Fibroblast of lung (primary cell): ENCODE results near the gene TMEM117.

Experiments
- EZH2 ChIP-seq: IDR thresholded peaks from 2 replicates; pipeline ENCODE4 v1.5.1; 2012; ENCODE audit warnings: low read length, control low read depth, mild to moderate bottlenecking; ENCODE audit errors: missing control alignments
- TF ChIP-seq, protein P1 (sequence below), 2 donors: IDR thresholded peaks in 1 of 2; conservative IDR thresholded peaks in 1 of 2; 1 replicate in 1 of 2; 2 replicates in 1 of 2; pipeline ENCODE4 v1.5.1; 2011 to 2012; ENCODE audit warnings: low read length in 2 of 2, control low read depth in 1 of 2, inconsistent platforms in 1 of 2, low read depth in 1 of 2, mild to moderate bottlenecking in 1 of 2

- TF ChIP-seq, protein P1, sequence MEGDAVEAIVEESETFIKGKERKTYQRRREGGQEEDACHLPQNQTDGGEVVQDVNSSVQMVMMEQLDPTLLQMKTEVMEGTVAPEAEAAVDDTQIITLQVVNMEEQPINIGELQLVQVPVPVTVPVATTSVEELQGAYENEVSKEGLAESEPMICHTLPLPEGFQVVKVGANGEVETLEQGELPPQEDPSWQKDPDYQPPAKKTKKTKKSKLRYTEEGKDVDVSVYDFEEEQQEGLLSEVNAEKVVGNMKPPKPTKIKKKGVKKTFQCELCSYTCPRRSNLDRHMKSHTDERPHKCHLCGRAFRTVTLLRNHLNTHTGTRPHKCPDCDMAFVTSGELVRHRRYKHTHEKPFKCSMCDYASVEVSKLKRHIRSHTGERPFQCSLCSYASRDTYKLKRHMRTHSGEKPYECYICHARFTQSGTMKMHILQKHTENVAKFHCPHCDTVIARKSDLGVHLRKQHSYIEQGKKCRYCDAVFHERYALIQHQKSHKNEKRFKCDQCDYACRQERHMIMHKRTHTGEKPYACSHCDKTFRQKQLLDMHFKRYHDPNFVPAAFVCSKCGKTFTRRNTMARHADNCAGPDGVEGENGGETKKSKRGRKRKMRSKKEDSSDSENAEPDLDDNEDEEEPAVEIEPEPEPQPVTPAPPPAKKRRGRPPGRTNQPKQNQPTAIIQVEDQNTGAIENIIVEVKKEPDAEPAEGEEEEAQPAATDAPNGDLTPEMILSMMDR (conservative IDR thresholded peaks at IDR 0.05 in 1 of 2, IDR thresholded peaks at IDR 0.05 in 1 of 2; ENCODE audit: low read depth in 1 of 2, low read length in 2 of 2) = no peak
- TF ChIP-seq EZH2 = no peak
Observed at GRCh38 chr12:43824207-43824775, 11.6 kb upstream of the TMEM117 start.
